Neural cell (in vitro differentiated cells): ENCODE results near the gene TMEM185B. TPM values are rescaled to one million over a fixed set of nuclear protein-coding genes. Genes with fewer than 3 reads are reported as not detected.

Experiments used
- H2AFZ ChIP-seq: fragments of 200-600, 300-800 bp; sonication (generic), shearing (Covaris generic); 2 replicates; pipeline ENCODE4 v1.6.0; 2014; ENCODE audit warnings: low read depth, mild to moderate bottlenecking, antibody characterized with exemption, low read length, moderate library complexity
- H3F3A ChIP-seq: fragments of 200-600 bp; shearing (Covaris generic); 2 replicates; pipeline ENCODE4 v1.6.1; 2016; ENCODE audit warnings: mild to moderate bottlenecking, moderate library complexity, mixed read lengths, antibody characterized with exemption, low read length; ENCODE audit not compliant: insufficient read depth, poor library complexity, severe bottlenecking
- H3K27ac ChIP-seq: fragments of 200-600, 300-800 bp; sonication (generic), shearing (Covaris generic); 2 replicates; pipeline ENCODE4 v1.5.1; 2014; ENCODE audit warnings: mild to moderate bottlenecking, low read length, moderate library complexity
- H3K27me3 ChIP-seq: fragments of 300-800, 200-600 bp; sonication (generic), shearing (Covaris generic); 2 replicates; pipeline ENCODE4 v1.6.0; 2014; ENCODE audit warnings: mild to moderate bottlenecking, low read depth, low read length, moderate library complexity; ENCODE audit not compliant: insufficient read depth
- H3K36me3 ChIP-seq: fragments of 300-800, 200-600 bp; sonication (generic), shearing (Covaris generic); 2 replicates; pipeline ENCODE4 v1.5.1; 2014; ENCODE audit warnings: mild to moderate bottlenecking, antibody characterized with exemption, low read length, moderate library complexity; ENCODE audit not compliant: insufficient read depth
- H3K4me2 ChIP-seq: fragments of 300-800, 200-600 bp; sonication (generic), shearing (Covaris generic); 2 replicates; pipeline ENCODE4 v1.6.0; 2014; ENCODE audit warnings: mild to moderate bottlenecking, low read length
- H3K4me3 ChIP-seq: fragments of 300-800, 200-600 bp; sonication (generic), shearing (Covaris generic); 2 replicates; pipeline ENCODE4 v1.5.1; 2014; ENCODE audit warnings: mild to moderate bottlenecking, low read length, moderate library complexity
- H3K79me2 ChIP-seq: fragments of 200-600 bp; shearing (Covaris generic); replicated peaks from 2 replicates; pipeline ENCODE4 v1.6.0; 2014; ENCODE audit warnings: mild to moderate bottlenecking, low read length, moderate library complexity; ENCODE audit not compliant: insufficient read depth
- H3K9ac ChIP-seq: fragments of 300-800, 200-600 bp; sonication (generic), shearing (Covaris generic); 2 replicates; pipeline ENCODE4 v1.6.1; 2016; ENCODE audit warnings: mild to moderate bottlenecking, low read length, mixed read lengths
- H3K9me2 ChIP-seq: fragments of 200-600 bp; shearing (Covaris generic); 2 replicates; pipeline ENCODE4 v1.6.1; 2016; ENCODE audit warnings: mild to moderate bottlenecking, low read length, mixed read lengths; ENCODE audit not compliant: insufficient read depth
- H3K9me3 ChIP-seq: fragments of 200-600, 300-800 bp; sonication (generic), shearing (Covaris generic); 2 replicates; pipeline ENCODE4 v1.6.1; 2016; ENCODE audit warnings: mild to moderate bottlenecking, mixed run types, low read length, moderate library complexity, mixed read lengths
- H4K20me1 ChIP-seq: fragments of 200-600 bp; shearing (Covaris generic); 2 replicates; pipeline ENCODE4 v1.6.1; 2016; ENCODE audit warnings: mild to moderate bottlenecking, mixed run types; ENCODE audit not compliant: insufficient read depth
- EZH2 ChIP-seq: fragments of 200-600, 300-800 bp; shearing (Covaris generic), sonication (generic); IDR thresholded peaks from 2 replicates; pipeline ENCODE4 v1.6.1; 2014; ENCODE audit warnings: antibody characterized with exemption, low read length, borderline replicate concordance, mild to moderate bottlenecking; ENCODE audit not compliant: insufficient read depth, poor library complexity, severe bottlenecking
- MXI1 ChIP-seq: fragments of 450-650 bp; conservative IDR thresholded peaks from 2 replicates; pipeline ENCODE4 v1.6.1; 2014; ENCODE audit warnings: antibody characterized with exemption, mild to moderate bottlenecking; ENCODE audit not compliant: poor library complexity, severe bottlenecking
- RAD21 ChIP-seq: fragments of 450-650 bp; conservative IDR thresholded peaks from 2 replicates; pipeline ENCODE4 v1.6.1; 2014; ENCODE audit warnings: antibody characterized with exemption, mild to moderate bottlenecking, moderate library complexity
- REST ChIP-seq: IDR thresholded peaks from 2 replicates; pipeline ENCODE4 v1.6.1; 2012; ENCODE audit warnings: borderline replicate concordance
- SMC3 ChIP-seq: fragments of 450-650 bp; conservative IDR thresholded peaks from 2 replicates; pipeline ENCODE4 v1.6.1; 2014; ENCODE audit warnings: antibody characterized with exemption, mild to moderate bottlenecking, moderate library complexity; ENCODE audit not compliant: poor library complexity
- TAF1 ChIP-seq: IDR thresholded peaks from 2 replicates; pipeline ENCODE4 v1.6.1; 2012; ENCODE audit warnings: low read depth
- polyA plus RNA-seq: library from polyadenylated mRNA; depleted of rRNA; stranded (reverse); fragments of >200 nt; gene quantifications from 2 replicates; pipeline ENCODE4 v1.2.3, GENCODE V29; 2014

TMEM185B gene
- polyA plus RNA-seq, 1 donor from 2014 or later: 4.4 TPM

DNA sequence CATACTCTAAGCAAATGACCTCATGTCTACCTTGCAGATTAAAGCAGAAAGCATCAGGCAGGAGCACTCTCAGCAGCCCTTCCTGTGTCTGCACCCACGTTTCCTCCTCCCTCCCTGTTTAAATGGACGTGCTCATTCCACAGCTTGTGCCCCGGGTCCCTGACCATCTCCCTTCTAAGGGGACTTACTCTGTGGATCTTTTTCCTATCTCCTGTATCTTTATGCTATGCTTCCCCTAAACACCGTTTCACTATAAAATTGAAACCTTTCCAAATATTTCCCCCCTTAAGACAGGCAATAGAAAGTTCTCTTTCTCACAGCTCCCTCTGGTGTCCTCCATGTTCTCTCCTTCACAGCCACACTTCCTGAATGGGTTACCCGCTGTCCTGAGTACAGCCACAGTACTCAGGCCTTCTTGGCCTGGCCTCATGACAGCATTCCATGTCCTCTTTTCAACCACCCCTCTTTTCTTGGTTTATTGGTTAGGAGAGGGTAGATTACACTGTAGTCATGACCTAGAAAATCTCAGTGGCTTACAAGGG is 41.1 kb downstream of the TMEM185B start:
- no peaks in the 10 kb centered on the region for H3K36me3 ChIP-seq
- H3K4me3 ChIP-seq: no peak overlapping the region
- H3K9me2 ChIP-seq: no peaks in the 10 kb centered on the region
- no peak overlapping the region for H3K9ac ChIP-seq
- H3K4me2 ChIP-seq: no peak overlapping the region
- no peaks in the 10 kb centered on the region for H4K20me1 ChIP-seq
- no peak overlapping the region for H2AFZ ChIP-seq
- no peak for TF ChIP-seq EZH2
- TF ChIP-seq MXI1: no peak
- no peak for TF ChIP-seq REST
- TF ChIP-seq RAD21: no peak
- no peak for TF ChIP-seq TAF1
- no peak for TF ChIP-seq SMC3
- H3K79me2 ChIP-seq: no peaks in the 10 kb centered on the region
- H3K9me3 ChIP-seq: no peaks in the 10 kb centered on the region
- H3K27ac ChIP-seq: no peak overlapping the region
- no peaks in the 10 kb centered on the region for H3F3A ChIP-seq
- H3K27me3 ChIP-seq: no peaks in the 10 kb centered on the region

GRCh38 chr2:120180066-120180465 is 43.1 kb downstream of the TMEM185B start:
- H3K27ac ChIP-seq: no peak overlapping the region

More at GRCh38 chr2:120180066-120180465, 43.1 kb downstream of the TMEM185B start:
- no peaks in the 10 kb centered on the region for H3K9me3 ChIP-seq
- H3K27me3 ChIP-seq: no peaks in the 10 kb centered on the region
- H2AFZ ChIP-seq: no peak overlapping the region
- no peak overlapping the region for H3K4me2 ChIP-seq
- no peaks in the 10 kb centered on the region for H3K79me2 ChIP-seq
- no peak overlapping the region for H3K4me3 ChIP-seq
- H3F3A ChIP-seq: no peaks in the 10 kb centered on the region
- no peaks in the 10 kb centered on the region for H3K9me2 ChIP-seq
- no peaks in the 10 kb centered on the region for H3K36me3 ChIP-seq
- no peak overlapping the region for H3K9ac ChIP-seq
- no peaks in the 10 kb centered on the region for H4K20me1 ChIP-seq
- no peak for TF ChIP-seq TAF1
- TF ChIP-seq RAD21: no peak
- TF ChIP-seq REST: no peak
